Measurements from ENCODE around the gene EGR4. TPM values are rescaled to one million over a fixed set of nuclear protein-coding genes. Genes with fewer than 3 reads are reported as not detected.

The EGR4 gene
- total RNA-seq (0.06 TPM in 1 of 2 replicates, not detected in the other), polyA plus RNA-seq (0.31 TPM in 1 of 2 replicates, not detected in the other)

GRCh38 chr2:73293534-73294171 lies at the start of gene EGR4:
Gene EGR4, minus strand, starts transcription at chr2:73293548. Its CDS starts 231 bp downstream, at chr2:73293317.
- peak within 1 kb of the TSS; percentile 43 for H3K4me3 ChIP-seq
- TF ChIP-seq, protein P1, sequence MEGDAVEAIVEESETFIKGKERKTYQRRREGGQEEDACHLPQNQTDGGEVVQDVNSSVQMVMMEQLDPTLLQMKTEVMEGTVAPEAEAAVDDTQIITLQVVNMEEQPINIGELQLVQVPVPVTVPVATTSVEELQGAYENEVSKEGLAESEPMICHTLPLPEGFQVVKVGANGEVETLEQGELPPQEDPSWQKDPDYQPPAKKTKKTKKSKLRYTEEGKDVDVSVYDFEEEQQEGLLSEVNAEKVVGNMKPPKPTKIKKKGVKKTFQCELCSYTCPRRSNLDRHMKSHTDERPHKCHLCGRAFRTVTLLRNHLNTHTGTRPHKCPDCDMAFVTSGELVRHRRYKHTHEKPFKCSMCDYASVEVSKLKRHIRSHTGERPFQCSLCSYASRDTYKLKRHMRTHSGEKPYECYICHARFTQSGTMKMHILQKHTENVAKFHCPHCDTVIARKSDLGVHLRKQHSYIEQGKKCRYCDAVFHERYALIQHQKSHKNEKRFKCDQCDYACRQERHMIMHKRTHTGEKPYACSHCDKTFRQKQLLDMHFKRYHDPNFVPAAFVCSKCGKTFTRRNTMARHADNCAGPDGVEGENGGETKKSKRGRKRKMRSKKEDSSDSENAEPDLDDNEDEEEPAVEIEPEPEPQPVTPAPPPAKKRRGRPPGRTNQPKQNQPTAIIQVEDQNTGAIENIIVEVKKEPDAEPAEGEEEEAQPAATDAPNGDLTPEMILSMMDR (IDR thresholded peaks at IDR 0.05; ENCODE audit: low read depth, low read length) = no peak
- H3K9me3 ChIP-seq (ENCODE audit: low read depth) = no peaks in the 10 kb centered on the region
- no peak within 1 kb of the TSS for H3K27ac ChIP-seq
- no peaks in the 10 kb centered on the region for H3K4me1 ChIP-seq (ENCODE audit: low read depth)
- no peaks in the 10 kb centered on the region for H3K36me3 ChIP-seq
- peaks cover 100% of the 10 kb centered on the region for H3K27me3 ChIP-seq
- DNase-seq (ENCODE audit: low read depth in 1 of 2, low spot score in 1 of 2) = peak; percentile 80 to 82

DNA sequence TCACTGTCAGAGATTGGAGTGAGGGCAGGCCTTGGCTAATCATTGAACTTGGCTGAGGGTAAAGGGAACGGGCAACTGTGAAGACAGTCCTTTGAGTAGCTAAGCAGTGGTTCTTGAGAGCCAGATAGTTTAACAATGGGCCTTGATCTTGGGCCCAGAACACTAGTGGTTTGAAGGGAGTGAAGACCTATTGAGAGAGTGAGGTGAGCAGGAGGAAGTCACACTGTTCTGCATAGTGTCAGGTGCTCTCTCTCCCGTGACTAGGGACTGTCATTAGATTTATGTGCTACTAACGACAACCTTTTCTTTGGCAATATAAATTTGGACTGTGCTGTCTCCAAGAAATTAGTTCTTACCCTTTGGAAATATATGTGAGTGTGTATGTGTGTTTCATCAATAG lies 47.7 kb upstream of the EGR4 start:
- Histone ChIP-seq H3K4me1 (ENCODE audit: low read depth) (no peaks in the 10 kb centered on the region), H3K4me3 (no peak overlapping the region), H3K36me3 (no peaks in the 10 kb centered on the region), H3K27me3 (peaks cover 14% of the 10 kb centered on the region), H3K9me3 (ENCODE audit: low read depth) (no peaks in the 10 kb centered on the region), H3K27ac (no peak overlapping the region)
- TF ChIP-seq, protein P1 (IDR thresholded peaks at IDR 0.05; ENCODE audit: low read depth, low read length) = no peak
- DNase-seq (ENCODE audit: low read depth in 1 of 2, low spot score in 1 of 2) = no peak

DNA sequence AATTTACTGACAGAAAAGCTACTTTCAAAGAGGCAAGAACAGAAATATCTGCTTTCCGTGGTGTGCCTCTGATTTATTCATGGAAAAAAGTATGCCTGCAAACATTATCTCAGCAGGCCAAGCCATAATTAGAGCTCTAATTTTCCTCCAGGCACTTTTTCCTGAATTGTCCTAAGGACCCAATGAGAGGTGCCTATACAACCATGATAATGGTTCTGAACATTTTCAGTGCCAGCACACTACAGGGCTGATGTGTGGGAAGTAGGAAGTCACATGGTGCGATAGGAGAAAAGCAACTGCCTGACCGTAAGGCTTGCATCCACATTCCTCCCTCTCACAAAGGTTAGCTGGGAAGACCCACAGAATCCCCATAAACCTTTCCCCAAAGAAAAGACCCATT lies 45.9 kb upstream of the EGR4 start:
- Histone ChIP-seq H3K27ac (no peak overlapping the region), H3K4me1 (ENCODE audit: low read depth) (no peaks in the 10 kb centered on the region), H3K27me3 (peaks cover 14% of the 10 kb centered on the region), H3K9me3 (ENCODE audit: low read depth) (no peaks in the 10 kb centered on the region), H3K4me3 (no peak overlapping the region), H3K36me3 (no peaks in the 10 kb centered on the region)
- TF ChIP-seq, protein P1 (IDR thresholded peaks at IDR 0.05; ENCODE audit: low read depth, low read length) = no peak
- DNase-seq (ENCODE audit: low read depth in 1 of 2, low spot score in 1 of 2) = peak in 1 of 2 donors; percentile 2

GRCh38 chr2:73337828-73338227 lies 44.5 kb upstream of the EGR4 start:
- no peak overlapping the region for H3K27ac ChIP-seq
- H3K9me3 ChIP-seq (ENCODE audit: low read depth) = no peaks in the 10 kb centered on the region
- peaks cover 7% of the 10 kb centered on the region for H3K27me3 ChIP-seq
- TF ChIP-seq, protein P1 (IDR thresholded peaks at IDR 0.05; ENCODE audit: low read depth, low read length) = no peak
- DNase-seq (ENCODE audit: low read depth in 1 of 2, low spot score in 1 of 2) = no peak
- no peaks in the 10 kb centered on the region for H3K4me1 ChIP-seq (ENCODE audit: low read depth)
- no peaks in the 10 kb centered on the region for H3K36me3 ChIP-seq
- H3K4me3 ChIP-seq = no peak overlapping the region

DNA sequence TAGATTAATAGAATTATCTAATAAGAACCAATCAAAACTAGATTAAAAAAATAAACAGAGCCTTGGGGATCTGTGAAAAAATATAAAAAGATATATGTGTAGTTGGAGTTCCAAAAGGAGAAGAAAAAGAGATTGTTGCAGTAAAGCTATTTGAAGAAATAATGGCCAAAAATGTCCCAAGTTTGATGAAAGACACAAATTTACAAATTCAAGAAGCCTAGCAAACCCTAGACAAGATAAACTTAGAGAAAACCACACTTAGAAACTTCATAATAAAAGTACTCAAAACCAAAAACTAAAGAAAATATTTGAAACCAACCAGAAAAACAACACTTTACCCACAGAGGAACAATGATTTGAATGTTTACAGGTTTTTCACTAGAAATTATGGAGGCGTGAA lies 41.3 kb upstream of the EGR4 start:
- Histone ChIP-seq H3K27ac (no peak overlapping the region), H3K4me3 (no peak overlapping the region), H3K36me3 (no peaks in the 10 kb centered on the region), H3K9me3 (ENCODE audit: low read depth) (no peaks in the 10 kb centered on the region), H3K27me3 (peaks cover 2% of the 10 kb centered on the region), H3K4me1 (ENCODE audit: low read depth) (no peaks in the 10 kb centered on the region)
- TF ChIP-seq, protein P1 (IDR thresholded peaks at IDR 0.05; ENCODE audit: low read depth, low read length) = no peak
- no peak for DNase-seq (ENCODE audit: low read depth in 1 of 2, low spot score in 1 of 2)
